Liver (tissue), 9 donors: Measurements from ENCODE around the gene RD3L. TPM values are rescaled to one million over a fixed set of nuclear protein-coding genes. Genes with fewer than 3 reads are reported as not detected.
A peak's percentile ranks its signal among the peaks of the same experiment; 100 is the strongest.

Experiments
- DNase-seq: peaks from one replicate; pipeline ENCODE4 v3.0.0-alpha.2; 2017; ENCODE audit warnings: low spot score
- H3K27ac ChIP-seq, 2 donors: one replicate each; pipeline ENCODE4 v1.7.0; 2013; ENCODE audit warnings: inconsistent platforms in 2 of 2, low read length in 2 of 2, control low read depth in 1 of 2, low read depth in 1 of 2, mild to moderate bottlenecking in 1 of 2
- H3K27me3 ChIP-seq, 4 donors: one replicate each; pipeline versions ENCODE4 v1.6.1 to v1.7.0; 2013; ENCODE audit warnings: low read length in 3 of 4, inconsistent platforms in 1 of 4, mild to moderate bottlenecking in 1 of 4, moderate library complexity in 1 of 4; ENCODE audit not compliant: control insufficient read depth in 4 of 4, insufficient read depth in 4 of 4
- H3K36me3 ChIP-seq, 4 donors: one replicate each; pipeline versions ENCODE4 v1.6.1 to v1.7.0; 2013; ENCODE audit warnings: low read length in 3 of 4, mild to moderate bottlenecking in 3 of 4, low read depth in 1 of 4, moderate library complexity in 1 of 4; ENCODE audit not compliant: control insufficient read depth in 4 of 4, insufficient read depth in 3 of 4
- H3K4me1 ChIP-seq, 4 donors: one replicate each; pipeline versions ENCODE4 v1.6.1 to v1.7.0; 2013; ENCODE audit warnings: low read length in 3 of 4, mild to moderate bottlenecking in 3 of 4, moderate library complexity in 1 of 4; ENCODE audit not compliant: control insufficient read depth in 4 of 4, insufficient read depth in 4 of 4
- H3K4me3 ChIP-seq, 3 donors: one replicate each; pipeline versions ENCODE4 v1.6.1 to v1.7.0; 2013; ENCODE audit warnings: low read length in 3 of 3, control low read depth in 1 of 3, low read depth in 1 of 3, mild to moderate bottlenecking in 1 of 3
- H3K9ac ChIP-seq, 2 donors: one replicate each; pipeline ENCODE4 v1.7.0; 2013; ENCODE audit warnings: low read length in 2 of 2, mild to moderate bottlenecking in 2 of 2, moderate library complexity in 2 of 2, control low read depth in 1 of 2, low read depth in 1 of 2
- H3K9me3 ChIP-seq, 4 donors: one replicate each; pipeline versions ENCODE4 v1.6.1 to v1.7.0; 2013; ENCODE audit warnings: low read length in 3 of 4; ENCODE audit not compliant: control insufficient read depth in 4 of 4
- EGR1 ChIP-seq, 2 donors: IDR thresholded peaks; 2 replicates each; pipeline ENCODE4 v1.6.1; 2016 to 2018; ENCODE audit warnings: antibody characterized with exemption in 2 of 2, low read depth in 2 of 2
- FOXA1 ChIP-seq: IDR thresholded peaks from 2 replicates; pipeline ENCODE4 v1.6.1; 2016; ENCODE audit warnings: antibody characterized with exemption
- FOXA2 ChIP-seq: IDR thresholded peaks from 2 replicates; pipeline ENCODE4 v1.6.1; 2016; ENCODE audit warnings: antibody characterized with exemption
- GABPA ChIP-seq, 2 donors: IDR thresholded peaks in 1 of 2; conservative IDR thresholded peaks in 1 of 2; 2 replicates each; pipeline ENCODE4 v1.6.1; 2016; ENCODE audit warnings: antibody characterized with exemption in 2 of 2, mild to moderate bottlenecking in 1 of 2, moderate library complexity in 1 of 2
- HNF4A ChIP-seq, 2 donors: conservative IDR thresholded peaks; 2 replicates each; pipeline ENCODE4 v1.6.1; 2016; ENCODE audit warnings: antibody characterized with exemption in 2 of 2, mild to moderate bottlenecking in 2 of 2
- HNF4G ChIP-seq: IDR thresholded peaks from 2 replicates; pipeline ENCODE4 v1.6.1; 2016; ENCODE audit warnings: antibody characterized with exemption
- JUND ChIP-seq, 2 donors: IDR thresholded peaks; 2 replicates each; pipeline ENCODE4 v1.6.1; 2016; ENCODE audit warnings: antibody characterized with exemption in 2 of 2
- NR2F2 ChIP-seq: IDR thresholded peaks from 2 replicates; pipeline ENCODE4 v1.6.1; 2016; ENCODE audit warnings: antibody characterized with exemption
- RAD21 ChIP-seq, 2 donors: IDR thresholded peaks; 2 replicates each; pipeline ENCODE4 v1.6.1; 2016; ENCODE audit warnings: antibody characterized with exemption in 2 of 2, mild to moderate bottlenecking in 2 of 2
- RXRA ChIP-seq, 2 donors: IDR thresholded peaks; 2 replicates each; pipeline ENCODE4 v1.6.1; 2017 to 2018; ENCODE audit warnings: antibody characterized with exemption in 2 of 2, mild to moderate bottlenecking in 1 of 2
- SP1 ChIP-seq: IDR thresholded peaks from 2 replicates; pipeline ENCODE4 v1.6.1; 2018; ENCODE audit warnings: antibody characterized with exemption, mild to moderate bottlenecking
- TAF1 ChIP-seq: conservative IDR thresholded peaks from 2 replicates; pipeline ENCODE4 v1.6.1; 2016; ENCODE audit warnings: antibody characterized with exemption, mild to moderate bottlenecking
- YY1 ChIP-seq: IDR thresholded peaks from 2 replicates; pipeline ENCODE4 v1.6.1; 2016; ENCODE audit warnings: antibody characterized with exemption, mild to moderate bottlenecking
- WGBS: extraction: QIAGEN DNeasy Blood & Tissue Kit; methylation state at CpG from one replicate; pipeline ENCODE4 v1.1.7; 2013; 5-methylcytosine and 5-hydroxymethylcytosine counted together
- polyA plus RNA-seq, 2 donors: library from polyadenylated mRNA; stranded (reverse) in 1 of 2; unstranded in 1 of 2; fragments of 200-250 nt in 1 of 2; fragments of >200 nt in 1 of 2; fragmentation: Nextera tagmentation in 1 of 2; extraction: Ambion mirVana in 1 of 2; gene quantifications; one replicate each; pipeline versions ENCODE4 v1.2.1 to v1.2.3, GENCODE V29; 2013 to 2015
- total RNA-seq, 2 donors: library from RNA; depleted of rRNA; stranded (reverse); fragments of >200 nt; gene quantifications; one replicate each; pipeline ENCODE4 v1.2.3, GENCODE V29; 2014
- TF ChIP-seq, protein P1 (sequence below): IDR thresholded peaks from 2 replicates; pipeline ENCODE4 v1.6.1; 2016; ENCODE audit warnings: antibody characterized with exemption
- TF ChIP-seq, protein P2 (sequence below): fragments of 150-350 bp; IDR thresholded peaks from 2 replicates; pipeline ENCODE4 v1.5.1; 2017; ENCODE audit warnings: improper control_type of control experiment, low read depth, low read length; ENCODE audit not compliant: missing input control
- TF ChIP-seq, protein P3 (sequence below): IDR thresholded peaks from 2 replicates; pipeline ENCODE4 v1.6.1; 2016; ENCODE audit warnings: antibody characterized with exemption
- TF ChIP-seq, protein P4 (sequence below): IDR thresholded peaks from 2 replicates; pipeline ENCODE4 v1.6.1; 2016; ENCODE audit warnings: antibody characterized with exemption
- donor health status: healthy.
- donor health status: healthy.
- donor health status: healthy.
- donor health status: healthy.
- donor health status: healthy.

The RD3L gene
- total and polyA plus RNA-seq, 4 donors: 0.09 to 0.64 (median 0.19) TPM

DNA sequence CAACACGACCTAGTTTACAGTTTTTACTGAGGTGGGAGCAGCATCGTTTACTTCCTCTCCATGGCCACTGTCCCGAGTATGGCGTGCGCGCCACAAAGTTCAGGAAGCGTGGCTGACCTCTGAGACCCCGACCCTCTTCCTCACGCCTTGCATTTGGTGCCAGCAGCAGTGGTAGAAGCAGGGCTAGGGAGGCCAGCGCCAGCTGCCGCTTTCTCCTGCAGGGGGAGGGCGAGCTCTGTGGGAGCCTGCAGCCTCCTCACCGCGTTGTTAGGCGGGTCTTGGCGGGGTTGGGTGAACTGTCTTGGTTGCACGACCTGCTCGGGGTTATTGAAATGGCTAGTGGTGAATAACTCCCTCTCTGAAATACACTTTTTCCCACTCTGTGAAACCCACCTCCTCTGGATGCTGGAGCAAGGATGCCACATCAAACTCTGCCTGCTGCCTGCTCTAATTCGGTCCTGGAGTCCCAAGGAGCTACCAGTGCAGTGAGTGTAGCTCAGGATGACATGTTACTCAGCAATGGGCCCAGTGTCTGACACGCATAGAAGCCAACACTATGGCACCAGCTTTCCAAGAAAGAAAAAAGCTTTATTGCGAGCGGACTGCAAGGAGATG, 36.4 kb downstream of the RD3L start:
- WGBS: 73% methylated on average over 22 of the region's 22 CpGs
- Histone ChIP-seq H3K27ac (no peak overlapping the region), H3K9me3 (no peaks in the 10 kb centered on the region), H3K27me3 (no peaks in the 10 kb centered on the region), H3K9ac (no peak overlapping the region), H3K4me3 (no peak overlapping the region), H3K4me1 (peaks cover 3 to 16% (median 9%) of the 10 kb centered on the region in 4 donors), H3K36me3 (peaks cover 0 to 1% (median 0%) of the 10 kb centered on the region in 4 donors)
- no peak for DNase-seq
- TF ChIP-seq RAD21 (IDR thresholded peaks at IDR 0.05) (peak in 1 of 2 donors; percentile 38), GABPA (IDR thresholded peaks at IDR 0.05 in 1 of 2, conservative IDR thresholded peaks at IDR 0.05 in 1 of 2) (no peak), NR2F2 (no peak), SP1 (no peak)

DNA sequence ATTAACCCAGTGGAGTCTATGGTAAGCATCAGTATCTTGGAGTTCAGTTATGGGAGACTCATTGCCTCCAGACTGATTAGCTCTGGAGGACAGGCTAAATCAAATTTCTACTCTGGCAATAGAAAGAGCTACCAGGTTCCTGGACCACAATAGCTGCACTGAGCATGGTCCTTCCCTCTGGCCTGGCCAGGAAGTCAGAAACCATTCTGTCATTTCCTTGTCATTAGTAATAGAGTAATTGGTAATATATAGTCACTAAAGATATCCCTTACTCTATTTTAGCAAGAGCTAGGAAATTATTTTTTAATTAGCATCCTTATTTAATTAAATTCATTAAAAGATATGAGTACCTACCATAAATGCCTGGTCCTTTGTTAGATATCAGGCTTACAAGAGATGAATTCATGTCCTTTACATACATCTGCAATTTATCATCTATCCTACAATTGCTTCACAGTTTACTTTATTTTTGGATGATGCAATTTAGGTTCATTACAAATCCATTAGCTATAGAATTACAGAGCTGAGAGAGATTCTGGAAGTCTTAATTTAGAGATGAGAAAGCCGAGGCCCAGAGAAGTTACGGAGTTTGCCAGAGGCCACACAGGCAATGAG, 37.7 kb downstream of the RD3L start:
- Histone ChIP-seq H3K4me3 (no peak overlapping the region), H3K9ac (no peak overlapping the region), H3K27ac (no peak overlapping the region), H3K4me1 (peaks cover 0 to 5% (median under 1%) of the 10 kb centered on the region in 4 donors), H3K27me3 (no peaks in the 10 kb centered on the region), H3K9me3 (no peaks in the 10 kb centered on the region), H3K36me3 (peaks cover 0 to 1% (median 0%) of the 10 kb centered on the region in 4 donors)
- TF ChIP-seq, protein P1, sequence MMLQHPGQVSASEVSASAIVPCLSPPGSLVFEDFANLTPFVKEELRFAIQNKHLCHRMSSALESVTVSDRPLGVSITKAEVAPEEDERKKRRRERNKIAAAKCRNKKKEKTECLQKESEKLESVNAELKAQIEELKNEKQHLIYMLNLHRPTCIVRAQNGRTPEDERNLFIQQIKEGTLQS: no peak
- TF ChIP-seq TAF1 (no peak), EGR1 (IDR thresholded peaks at IDR 0.05; ENCODE audit: low read depth in 2 of 2) (no peak), NR2F2 (no peak), RAD21 (IDR thresholded peaks at IDR 0.05) (no peak), SP1 (no peak), GABPA (IDR thresholded peaks at IDR 0.05 in 1 of 2, conservative IDR thresholded peaks at IDR 0.05 in 1 of 2) (no peak), RXRA (IDR thresholded peaks at IDR 0.05) (no peak), FOXA2 (no peak), FOXA1 (no peak)
- TF ChIP-seq, protein P2, sequence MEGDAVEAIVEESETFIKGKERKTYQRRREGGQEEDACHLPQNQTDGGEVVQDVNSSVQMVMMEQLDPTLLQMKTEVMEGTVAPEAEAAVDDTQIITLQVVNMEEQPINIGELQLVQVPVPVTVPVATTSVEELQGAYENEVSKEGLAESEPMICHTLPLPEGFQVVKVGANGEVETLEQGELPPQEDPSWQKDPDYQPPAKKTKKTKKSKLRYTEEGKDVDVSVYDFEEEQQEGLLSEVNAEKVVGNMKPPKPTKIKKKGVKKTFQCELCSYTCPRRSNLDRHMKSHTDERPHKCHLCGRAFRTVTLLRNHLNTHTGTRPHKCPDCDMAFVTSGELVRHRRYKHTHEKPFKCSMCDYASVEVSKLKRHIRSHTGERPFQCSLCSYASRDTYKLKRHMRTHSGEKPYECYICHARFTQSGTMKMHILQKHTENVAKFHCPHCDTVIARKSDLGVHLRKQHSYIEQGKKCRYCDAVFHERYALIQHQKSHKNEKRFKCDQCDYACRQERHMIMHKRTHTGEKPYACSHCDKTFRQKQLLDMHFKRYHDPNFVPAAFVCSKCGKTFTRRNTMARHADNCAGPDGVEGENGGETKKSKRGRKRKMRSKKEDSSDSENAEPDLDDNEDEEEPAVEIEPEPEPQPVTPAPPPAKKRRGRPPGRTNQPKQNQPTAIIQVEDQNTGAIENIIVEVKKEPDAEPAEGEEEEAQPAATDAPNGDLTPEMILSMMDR: no peak
- TF ChIP-seq, protein P3, sequence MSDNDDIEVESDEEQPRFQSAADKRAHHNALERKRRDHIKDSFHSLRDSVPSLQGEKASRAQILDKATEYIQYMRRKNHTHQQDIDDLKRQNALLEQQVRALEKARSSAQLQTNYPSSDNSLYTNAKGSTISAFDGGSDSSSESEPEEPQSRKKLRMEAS: no peak
- 98% methylated on average over 2 of the region's 2 CpGs for WGBS
- no peak for DNase-seq

DNA sequence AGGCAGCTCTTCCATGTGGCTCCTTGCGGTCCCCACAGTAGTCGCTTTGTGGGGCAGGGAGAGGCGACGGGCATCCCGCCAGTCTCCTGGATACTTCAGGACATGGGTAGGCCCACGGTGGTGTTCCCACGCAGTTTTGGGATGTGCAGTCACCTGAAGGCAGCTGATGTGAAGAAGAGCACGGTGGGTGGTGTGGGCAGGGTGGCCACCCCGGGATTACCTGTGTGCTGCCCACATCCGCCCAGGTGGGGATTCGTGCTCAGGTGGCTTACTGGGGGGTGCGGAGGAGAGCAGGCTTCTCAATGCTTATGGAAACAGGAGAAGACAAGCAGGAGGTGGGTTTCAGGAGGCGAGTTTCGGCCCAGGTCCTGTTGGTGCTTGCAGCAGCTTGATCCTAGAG, 42.5 kb downstream of the RD3L start:
- Histone ChIP-seq H3K9ac (no peak overlapping the region), H3K4me1 (peaks cover 12 to 20% (median 18%) of the 10 kb centered on the region in 4 donors), H3K27ac (no peak overlapping the region), H3K27me3 (no peaks in the 10 kb centered on the region), H3K9me3 (no peaks in the 10 kb centered on the region), H3K36me3 (no peaks in the 10 kb centered on the region), H3K4me3 (no peak overlapping the region)
- 97% methylated on average over 14 of the region's 14 CpGs for WGBS
- DNase-seq: no peak
- TF ChIP-seq GABPA (IDR thresholded peaks at IDR 0.05 in 1 of 2, conservative IDR thresholded peaks at IDR 0.05 in 1 of 2) (no peak), JUND (IDR thresholded peaks at IDR 0.05) (no peak), FOXA1 (no peak), SP1 (no peak), HNF4A (conservative IDR thresholded peaks at IDR 0.05) (no peak), YY1 (no peak), TAF1 (no peak), NR2F2 (no peak), HNF4G (no peak), RAD21 (IDR thresholded peaks at IDR 0.05) (no peak)
- TF ChIP-seq, protein P4, sequence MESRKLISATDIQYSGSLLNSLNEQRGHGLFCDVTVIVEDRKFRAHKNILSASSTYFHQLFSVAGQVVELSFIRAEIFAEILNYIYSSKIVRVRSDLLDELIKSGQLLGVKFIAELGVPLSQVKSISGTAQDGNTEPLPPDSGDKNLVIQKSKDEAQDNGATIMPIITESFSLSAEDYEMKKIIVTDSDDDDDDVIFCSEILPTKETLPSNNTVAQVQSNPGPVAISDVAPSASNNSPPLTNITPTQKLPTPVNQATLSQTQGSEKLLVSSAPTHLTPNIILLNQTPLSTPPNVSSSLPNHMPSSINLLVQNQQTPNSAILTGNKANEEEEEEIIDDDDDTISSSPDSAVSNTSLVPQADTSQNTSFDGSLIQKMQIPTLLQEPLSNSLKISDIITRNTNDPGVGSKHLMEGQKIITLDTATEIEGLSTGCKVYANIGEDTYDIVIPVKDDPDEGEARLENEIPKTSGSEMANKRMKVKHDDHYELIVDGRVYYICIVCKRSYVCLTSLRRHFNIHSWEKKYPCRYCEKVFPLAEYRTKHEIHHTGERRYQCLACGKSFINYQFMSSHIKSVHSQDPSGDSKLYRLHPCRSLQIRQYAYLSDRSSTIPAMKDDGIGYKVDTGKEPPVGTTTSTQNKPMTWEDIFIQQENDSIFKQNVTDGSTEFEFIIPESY: no peak
- TF ChIP-seq, protein P3: no peak
- TF ChIP-seq, protein P1: no peak
- TF ChIP-seq, protein P2: no peak
